Hematopoietic multipotent progenitor cell treated with erythropoietin and hydrocortisone succinate and interleukin-3 and kit ligand, for 8 days (in vitro differentiated cells): ENCODE measurements around the gene FASTKD3.
"Not testable (repeated sequence)": the region's sequence is repeated elsewhere in the genome, so short reads cannot be mapped to it uniquely, and the experiment has no call there.

ENCODE experiments used
- DNase-seq: peaks from one replicate; pipeline ENCODE4 v3.0.0-alpha.2; 2015

The FASTKD3 gene

DNA sequence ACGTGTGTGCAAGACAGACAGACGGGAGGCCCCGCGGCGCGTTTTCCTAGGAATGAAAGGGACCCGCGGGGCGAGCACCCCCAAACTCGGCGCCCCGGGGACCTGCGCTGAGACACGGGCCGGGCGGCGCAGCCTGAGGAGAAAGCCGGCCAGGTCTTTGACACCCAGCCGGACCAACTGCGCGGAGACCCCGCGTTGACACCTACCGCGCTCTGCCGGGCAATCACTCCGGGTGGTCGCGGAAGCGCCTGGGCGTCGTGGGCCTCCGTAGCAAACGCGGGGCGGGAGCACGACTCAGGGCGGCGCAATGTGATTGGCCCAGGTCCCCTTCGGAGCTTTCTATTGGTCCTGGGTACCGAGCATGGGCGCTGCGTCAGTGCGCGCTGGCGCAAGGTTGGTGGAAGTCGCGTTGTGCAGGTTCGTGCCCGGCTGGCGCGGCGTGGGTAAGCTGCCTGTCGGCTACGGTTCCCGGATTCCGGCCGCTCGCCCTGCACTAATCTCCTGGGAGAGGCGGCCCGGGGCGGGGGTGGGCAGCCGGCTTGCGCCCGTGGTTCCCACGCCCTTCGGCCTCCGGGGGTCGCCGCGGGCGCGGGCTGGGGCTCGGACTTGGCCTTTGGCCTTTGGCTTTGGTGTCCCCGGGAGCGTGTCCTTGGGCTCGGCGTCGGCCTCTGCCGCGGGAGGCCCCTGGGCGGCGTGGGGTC is at the start of gene FASTKD3, which contains the start of gene MTRR:
Gene FASTKD3 (minus strand): TSS at position 259 of the 701 bp plus-strand sequence. CDS start 948 bp downstream, outside the sequence.
Gene MTRR (plus strand): TSS at position 376 of the 701 bp plus-strand sequence. CDS start 1,647 bp downstream, outside the sequence.
- peak; percentile 93 for DNase-seq

DNA sequence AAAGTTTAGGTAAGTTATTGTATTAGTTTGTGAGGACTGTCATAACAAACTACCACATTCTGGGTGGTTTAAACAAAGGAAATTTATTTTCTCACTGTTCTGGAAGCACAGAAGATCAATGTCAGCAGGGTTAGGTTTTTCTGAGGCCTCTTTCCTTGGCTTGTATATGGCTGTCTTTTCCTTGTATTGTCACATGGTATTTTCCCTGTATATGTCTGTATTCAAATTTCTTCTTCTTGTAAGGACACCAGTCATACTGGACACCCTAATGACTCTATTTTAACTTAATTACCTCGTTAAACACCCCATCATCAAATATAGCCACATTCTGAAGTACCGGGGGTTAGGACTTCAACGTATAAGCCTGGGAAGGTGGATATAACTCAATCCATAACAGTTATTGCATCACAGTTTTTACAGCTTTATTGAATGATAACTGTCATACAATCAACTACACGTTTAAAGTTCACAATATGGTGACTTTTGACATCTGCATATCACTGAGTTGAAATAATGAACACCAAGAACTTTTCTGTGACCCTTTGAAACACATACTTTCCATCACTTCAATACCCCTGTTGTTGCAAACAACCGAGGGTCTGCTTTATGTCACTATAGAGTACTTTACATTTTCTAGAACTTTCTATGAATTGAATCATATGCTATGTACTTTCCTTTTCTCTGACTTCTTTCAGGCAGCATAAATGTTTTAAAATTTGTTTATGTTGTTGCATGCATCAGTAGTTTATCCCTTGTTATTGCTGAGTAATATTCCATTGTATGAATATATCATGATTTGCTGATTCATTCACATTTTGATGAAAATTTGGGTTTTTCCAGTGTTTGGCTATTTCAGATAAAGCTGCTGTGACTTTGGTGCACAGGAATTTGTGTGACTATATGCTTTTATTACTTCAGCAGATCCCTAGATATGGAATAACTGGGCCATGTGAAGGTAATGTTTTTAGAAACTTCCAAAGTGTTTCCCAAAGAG is 48.6 kb upstream of the FASTKD3 start:
- no peak for DNase-seq

- no peak for DNase-seq
Observed at GRCh38 chr5:7916171-7916804, 47.5 kb upstream of the FASTKD3 start.

GRCh38 chr5:7911429-7911771 is 42.6 kb upstream of the FASTKD3 start:
- not testable (repeated sequence) for DNase-seq

DNA sequence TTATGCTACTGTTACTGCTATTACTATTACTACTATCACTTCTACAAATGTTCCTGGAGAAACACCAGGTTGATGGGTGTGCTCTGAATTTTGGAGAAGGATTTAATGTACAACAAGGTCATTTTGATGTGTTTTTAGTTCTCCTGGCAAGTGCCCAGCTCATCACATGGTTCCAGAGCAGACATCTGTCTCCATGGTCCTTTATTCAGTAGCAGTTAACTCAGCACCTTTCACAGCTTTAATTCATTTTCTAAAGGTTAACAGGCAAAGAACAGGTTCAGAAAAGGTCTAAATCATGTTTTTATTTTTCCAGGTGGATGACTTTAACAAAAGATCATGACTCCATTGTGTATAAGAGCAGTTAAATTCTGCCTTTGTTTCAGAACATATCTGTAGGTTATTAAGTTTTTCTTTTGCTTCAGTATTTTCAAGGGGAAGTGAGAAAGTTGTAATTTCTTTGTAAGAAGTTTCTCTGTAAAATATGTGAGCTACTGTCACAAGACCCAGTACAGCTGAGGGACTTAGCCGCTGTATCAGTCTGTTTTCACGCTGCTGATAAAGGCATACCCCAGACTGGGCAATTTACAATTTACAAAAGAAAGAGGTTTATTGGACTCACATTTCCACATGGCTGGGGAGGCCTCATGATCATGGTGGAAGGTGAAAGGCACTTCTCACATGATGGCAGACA is 42.1 kb upstream of the FASTKD3 start:
- no peak for DNase-seq

GRCh38 chr5:7908317-7908716 is 39.5 kb upstream of the FASTKD3 start:
- no peak for DNase-seq

DNA sequence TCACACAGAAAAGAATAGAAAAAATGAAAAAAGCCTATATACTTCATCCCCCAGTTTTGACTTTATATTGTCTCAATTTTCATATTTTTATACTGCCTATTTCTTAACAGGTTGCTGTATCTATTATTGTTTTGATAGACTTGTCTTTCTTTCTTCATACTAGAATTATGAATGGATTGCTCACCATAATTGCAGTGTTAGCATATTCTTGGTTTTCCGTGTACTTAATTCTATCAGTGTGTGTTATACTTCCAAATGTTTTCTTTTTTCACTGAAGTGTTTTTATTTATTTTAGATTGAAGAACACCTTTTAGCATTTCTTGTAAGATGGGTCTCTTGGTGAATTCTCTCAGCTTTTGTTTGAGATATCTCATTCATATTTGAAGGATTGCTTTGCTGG is 38.8 kb upstream of the FASTKD3 start:
- DNase-seq, result no peak

DNA sequence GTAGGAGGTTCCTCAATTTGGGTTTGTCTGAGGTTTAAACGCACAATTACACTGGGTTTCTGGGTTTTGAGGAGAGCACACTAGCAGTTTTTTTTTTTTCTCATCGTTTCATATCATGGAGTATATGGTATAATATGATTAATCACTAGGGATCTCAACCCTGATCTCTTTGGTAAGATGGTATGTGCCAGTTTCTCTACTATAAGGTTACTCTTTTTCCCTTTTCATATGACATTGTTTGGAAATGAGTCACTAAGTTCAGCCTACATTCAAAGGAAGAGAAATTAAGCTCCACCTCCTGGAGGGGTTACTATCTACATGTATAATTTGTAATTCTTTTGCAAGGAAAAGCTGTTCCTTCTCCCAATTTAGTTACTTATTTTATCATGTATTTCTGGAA is 35.3 kb upstream of the FASTKD3 start:
- no peak for DNase-seq

GRCh38 chr5:7902666-7903625 is 34.1 kb upstream of the FASTKD3 start:
- no peak for DNase-seq

GRCh38 chr5:7902201-7902600 is 33.4 kb upstream of the FASTKD3 start:
- no peak for DNase-seq

- DNase-seq, result peak; percentile 59
Observed at GRCh38 chr5:7897014-7897600, 28.3 kb upstream of the FASTKD3 start.

DNA sequence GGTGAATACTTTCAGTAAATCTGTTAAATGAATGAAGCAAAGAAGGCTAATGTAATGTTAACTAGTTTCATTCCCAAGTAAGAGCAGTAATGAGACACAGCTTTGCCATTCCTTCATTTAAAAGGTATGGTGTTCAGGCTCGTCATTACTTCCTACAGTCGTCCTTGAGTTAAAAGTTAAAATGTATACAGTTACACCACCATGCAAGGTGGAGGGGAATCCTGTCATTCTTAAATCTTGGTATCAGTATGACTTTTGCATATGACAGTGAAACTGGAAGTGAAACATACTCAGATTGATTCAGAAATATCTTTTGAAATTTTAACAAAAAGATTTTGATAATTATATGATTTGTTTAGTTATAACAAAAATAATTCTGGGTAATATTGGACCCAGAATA is 26.0 kb upstream of the FASTKD3 start:
- no peak for DNase-seq

- no peak for DNase-seq
Observed at GRCh38 chr5:7894439-7894838, 25.6 kb upstream of the FASTKD3 start.

DNA sequence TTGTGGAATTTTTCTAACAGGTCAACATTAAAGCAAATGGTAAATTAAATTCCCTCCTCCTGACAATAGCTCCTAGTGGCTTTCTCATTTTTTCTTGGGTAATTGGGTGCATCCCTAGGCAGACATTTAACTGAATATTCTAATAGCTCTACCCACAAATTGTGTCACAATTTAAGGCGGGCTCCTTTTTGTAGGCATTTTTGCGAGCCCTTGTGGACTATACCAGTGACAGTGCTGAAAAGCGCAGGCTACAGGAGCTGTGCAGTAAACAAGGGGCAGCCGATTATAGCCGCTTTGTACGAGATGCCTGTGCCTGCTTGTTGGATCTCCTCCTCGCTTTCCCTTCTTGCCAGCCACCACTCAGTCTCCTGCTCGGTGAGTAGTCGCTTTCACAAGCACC is 20.1 kb upstream of the FASTKD3 start:
- DNase-seq, result no peak

GRCh38 chr5:7886849-7887475 is 18.1 kb upstream of the FASTKD3 start:
- peak; percentile 61 for DNase-seq

DNA sequence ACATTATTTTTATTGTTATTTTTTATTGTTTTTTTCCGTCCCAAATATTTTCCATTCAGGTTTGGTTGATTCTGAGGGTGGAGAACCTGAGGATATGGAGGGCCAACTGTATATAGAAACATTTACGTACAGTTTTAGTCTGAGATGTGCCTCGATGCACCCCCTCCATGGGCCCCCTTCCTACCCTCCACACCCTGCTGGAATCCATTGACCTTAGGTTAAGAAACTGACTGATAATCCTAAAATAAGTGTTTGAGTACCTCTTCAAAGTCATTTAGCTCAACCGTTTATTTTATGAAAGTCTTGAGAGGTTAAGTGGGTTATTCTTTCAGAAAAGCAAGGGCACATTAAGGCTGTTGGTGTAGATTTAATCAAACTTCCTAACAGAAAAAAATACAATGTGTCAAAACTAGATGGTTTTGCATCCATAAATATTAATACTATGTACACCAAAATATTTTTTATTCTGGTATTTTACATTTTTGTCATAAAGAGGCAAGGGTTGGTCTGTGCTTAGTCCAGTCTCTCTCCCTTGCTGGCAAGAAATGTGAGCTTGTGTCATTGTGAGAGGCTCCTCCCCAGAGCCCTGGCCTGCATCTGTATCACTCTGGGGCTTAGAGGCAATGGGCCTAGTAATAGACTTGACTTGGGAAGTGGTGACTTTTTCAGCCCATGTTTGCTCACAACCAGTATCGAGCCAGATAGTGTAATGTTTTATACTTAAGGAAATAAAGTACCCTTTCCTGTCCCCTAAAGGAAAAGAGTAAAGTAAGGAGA is 15.8 kb upstream of the FASTKD3 start:
- DNase-seq, result no peak

GRCh38 chr5:7882926-7883325 is 14.1 kb upstream of the FASTKD3 start:
- no peak for DNase-seq

GRCh38 chr5:7881816-7882215 is 13.0 kb upstream of the FASTKD3 start:
- DNase-seq, result no peak

GRCh38 chr5:7881091-7881490 is 12.3 kb upstream of the FASTKD3 start:
- DNase-seq, result no peak

DNA sequence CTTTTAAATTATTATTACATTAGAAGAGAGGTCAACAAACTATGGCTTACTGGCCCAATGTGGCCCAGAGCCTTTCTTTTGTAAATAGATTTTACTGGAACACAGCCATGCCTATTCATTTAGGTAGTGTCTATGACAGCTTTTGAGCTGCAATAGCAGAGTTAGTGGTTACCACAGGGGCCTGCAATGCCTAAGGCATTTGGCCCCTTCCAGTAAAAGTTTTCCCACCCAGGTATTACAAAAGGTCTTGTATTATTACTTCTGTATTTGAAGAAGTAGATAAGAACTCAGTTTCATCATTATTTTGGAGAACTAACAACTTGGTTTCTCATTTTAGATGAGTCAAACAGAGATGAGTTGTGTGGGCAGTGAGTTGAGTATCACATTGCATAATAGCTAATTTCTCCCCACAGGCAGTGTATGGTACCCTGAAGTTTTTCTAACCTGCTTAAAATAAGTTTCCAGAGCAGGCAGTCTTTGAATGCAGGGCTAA is 9.6 kb upstream of the FASTKD3 start:
- no peak for DNase-seq
